ENCODE results near the gene CRYZL1. TPM values are rescaled to one million over a fixed set of nuclear protein-coding genes. Genes with fewer than 3 reads are reported as not detected.

The CRYZL1 gene
- total RNA-seq, 2 experiments from 2014 or later = 28.6 to 30.5 TPM

- ChIA-PET POLR2A (no interaction called here), CTCF (no interaction called here)
- Histone ChIP-seq H3K36me3 (ENCODE audit: insufficient read depth, low read length) (no peaks in the 10 kb centered on the region), H3K4me3 (ENCODE audit: low read length) (no peak overlapping the region), H3K27me3 (ENCODE audit: control insufficient read depth in 1 of 2, insufficient read depth in 2 of 2, low read length in 2 of 2) (no peaks in the 10 kb centered on the region), H3K4me1 (ENCODE audit: insufficient read depth, low read length) (no peaks in the 10 kb centered on the region), H3K27ac (ENCODE audit: low read depth in 1 of 2, low read length in 2 of 2) (no peak overlapping the region), H3K9me3 (ENCODE audit: control insufficient read depth in 1 of 2, insufficient read depth in 1 of 2, low read length in 2 of 2) (no peaks in the 10 kb centered on the region)
- Mint-ChIP-seq H3K27me3 (no peaks in the 10 kb centered on the region), H3K9me3 (no peaks in the 10 kb centered on the region), H3K4me1 (ENCODE audit: low read depth) (no peaks in the 10 kb centered on the region), H3K36me3 (ENCODE audit: low read depth) (no peaks in the 10 kb centered on the region), H3K27ac (no peak overlapping the region), H3K4me3 (no peak overlapping the region)
- intact Hi-C loops (cut with DNase I, micrococcal nuclease) = no loop called here
- DNase-seq (no peak), ATAC-seq (ENCODE audit: poor library complexity) (no peak)
- no peak for TF ChIP-seq CTCF (IDR thresholded peaks at IDR 0.05)
Observed at GRCh38 chr21:33684923-33685560, 43.5 kb upstream of the CRYZL1 start.

GRCh38 chr21:33684068-33684467 is 42.5 kb upstream of the CRYZL1 start:
- H3K27ac ChIP-seq (ENCODE audit: low read depth in 1 of 2, low read length in 2 of 2) = no peak overlapping the region
- ChIA-PET POLR2A (no interaction called here), CTCF (no interaction called here)
- no peaks in the 10 kb centered on the region for H3K27me3 ChIP-seq (ENCODE audit: control insufficient read depth in 1 of 2, insufficient read depth in 2 of 2, low read length in 2 of 2)
- H3K36me3 ChIP-seq (ENCODE audit: insufficient read depth, low read length) = no peaks in the 10 kb centered on the region
- Mint-ChIP-seq H3K4me1 (ENCODE audit: low read depth) (no peaks in the 10 kb centered on the region), H3K27ac (no peak overlapping the region), H3K36me3 (ENCODE audit: low read depth) (no peaks in the 10 kb centered on the region), H3K4me3 (no peak overlapping the region), H3K9me3 (no peaks in the 10 kb centered on the region), H3K27me3 (no peaks in the 10 kb centered on the region)
- DNase-seq (no peak), ATAC-seq (ENCODE audit: poor library complexity) (no peak)
- no peak overlapping the region for H3K4me3 ChIP-seq (ENCODE audit: low read length)
- no peaks in the 10 kb centered on the region for H3K4me1 ChIP-seq (ENCODE audit: insufficient read depth, low read length)
- no peaks in the 10 kb centered on the region for H3K9me3 ChIP-seq (ENCODE audit: control insufficient read depth in 1 of 2, insufficient read depth in 1 of 2, low read length in 2 of 2)
- no peak for TF ChIP-seq CTCF (IDR thresholded peaks at IDR 0.05)
- intact Hi-C loops (cut with DNase I, micrococcal nuclease) = no loop called here

- ATAC-seq (ENCODE audit: poor library complexity) (no peak), DNase-seq (no peak)
- no peak overlapping the region for H3K4me3 Mint-ChIP-seq
- H3K27ac Mint-ChIP-seq = no peak overlapping the region
- H3K4me1 Mint-ChIP-seq (ENCODE audit: low read depth) = no peaks in the 10 kb centered on the region
- no peak overlapping the region for H3K27ac ChIP-seq (ENCODE audit: low read depth in 1 of 2, low read length in 2 of 2)
- H3K36me3 ChIP-seq (ENCODE audit: insufficient read depth, low read length) = no peaks in the 10 kb centered on the region
- H3K27me3 Mint-ChIP-seq = no peaks in the 10 kb centered on the region
- TF ChIP-seq CTCF (IDR thresholded peaks at IDR 0.05) = no peak
- POLR2A ChIA-PET = no interaction called here
- no peaks in the 10 kb centered on the region for H3K9me3 ChIP-seq (ENCODE audit: control insufficient read depth in 1 of 2, insufficient read depth in 1 of 2, low read length in 2 of 2)
- no peaks in the 10 kb centered on the region for H3K36me3 Mint-ChIP-seq (ENCODE audit: low read depth)
- CTCF ChIA-PET = no interaction called here
- no peaks in the 10 kb centered on the region for H3K27me3 ChIP-seq (ENCODE audit: control insufficient read depth in 1 of 2, insufficient read depth in 2 of 2, low read length in 2 of 2)
- H3K9me3 Mint-ChIP-seq = no peaks in the 10 kb centered on the region
- no peak overlapping the region for H3K4me3 ChIP-seq (ENCODE audit: low read length)
- no peaks in the 10 kb centered on the region for H3K4me1 ChIP-seq (ENCODE audit: insufficient read depth, low read length)
- intact Hi-C loops (cut with DNase I, micrococcal nuclease) = no loop called here
Observed at GRCh38 chr21:33682992-33683627, 41.6 kb upstream of the CRYZL1 start.
